ENCODE results near the gene LDHD. TPM values are rescaled to one million over a fixed set of nuclear protein-coding genes. Genes with fewer than 3 reads are reported as not detected.

Gene LDHD
- polyA plus RNA-seq, 3 donors: 3.7 to 6.3 (median 5.4) TPM

DNA sequence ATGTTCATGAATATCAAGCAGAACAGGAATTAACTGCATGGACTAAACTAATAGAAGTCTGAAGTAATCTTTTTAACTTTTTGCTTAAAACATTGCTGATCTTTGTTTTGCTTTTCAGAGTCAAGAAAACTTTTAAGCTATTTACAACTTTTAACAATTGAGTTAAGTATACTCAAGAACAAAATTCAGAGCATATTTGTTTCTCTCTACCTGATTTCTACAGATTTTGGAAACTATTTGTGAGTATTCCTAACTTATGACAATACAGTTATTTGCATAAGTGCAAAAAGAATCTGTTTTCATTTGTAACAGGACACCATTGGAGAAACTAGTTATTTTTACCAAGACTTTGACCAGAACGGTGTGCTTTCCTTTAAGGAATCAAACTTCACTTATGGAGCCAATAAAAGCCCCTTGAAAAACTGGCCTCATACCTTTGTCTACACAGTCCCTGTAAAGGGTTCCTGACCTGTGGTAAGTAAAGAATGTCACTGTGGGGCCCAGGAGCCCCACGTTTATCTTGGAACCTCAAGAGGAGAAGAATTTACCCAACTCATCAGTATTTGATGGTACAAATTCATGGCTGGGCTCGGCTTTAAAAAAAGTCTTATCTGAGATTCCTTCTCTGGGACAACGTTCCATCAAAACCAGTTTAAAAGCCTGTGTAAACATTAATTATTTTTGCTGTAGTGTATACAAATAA lies 11.3 kb upstream of the LDHD start:
- 100% methylated on average over 1 of the region's 4 CpGs for WGBS (ENCODE audit: insufficient coverage)
- peaks cover 6 to 46% (median 26%) of the 10 kb centered on the region in 7 donors for H3K9me3 Mint-ChIP-seq
- no peak overlapping the region for H2AFZ ChIP-seq (ENCODE audit: insufficient read depth, low read depth, low read length, poor library complexity, severe bottlenecking)
- peaks cover 5 to 8% of the 10 kb centered on the region in 2 donors for H3K4me1 ChIP-seq (ENCODE audit: control insufficient read depth in 1 of 2, insufficient read depth in 2 of 2, low read length in 2 of 2)
- no peak overlapping the region for H3K27ac Mint-ChIP-seq
- H3K9ac ChIP-seq (ENCODE audit: insufficient read depth, low read length, poor library complexity, severe bottlenecking): no peak overlapping the region
- H3K4me3 Mint-ChIP-seq: no peak overlapping the region
- peaks cover 13 to 17% of the 10 kb centered on the region in 2 donors for H3K9me3 ChIP-seq (replicated peaks in 1 of 2; ENCODE audit: control insufficient read depth in 1 of 2, insufficient read depth in 1 of 2, low read length in 2 of 2)
- H3K79me2 ChIP-seq (ENCODE audit: insufficient read depth, low read length): no peaks in the 10 kb centered on the region
- intact Hi-C loops (cut with micrococcal nuclease): no loop called here
- peaks cover 0 to 3% of the 10 kb centered on the region in 2 donors for H3K36me3 Mint-ChIP-seq
- H3K27me3 Mint-ChIP-seq (ENCODE audit: low read depth in 3 of 3): peaks cover 10 to 34% (median 13%) of the 10 kb centered on the region in 3 donors
- peaks cover 11% of the 10 kb centered on the region for H3K4me1 Mint-ChIP-seq
- no peaks in the 10 kb centered on the region for H3K27me3 ChIP-seq (ENCODE audit: control insufficient read depth in 2 of 2, insufficient read depth in 2 of 2, low read length in 2 of 2)
- no peak overlapping the region for H3K4me2 ChIP-seq (replicated peaks; ENCODE audit: extremely low read depth, low read length, poor library complexity, severe bottlenecking)
- TF ChIP-seq, protein P1, sequence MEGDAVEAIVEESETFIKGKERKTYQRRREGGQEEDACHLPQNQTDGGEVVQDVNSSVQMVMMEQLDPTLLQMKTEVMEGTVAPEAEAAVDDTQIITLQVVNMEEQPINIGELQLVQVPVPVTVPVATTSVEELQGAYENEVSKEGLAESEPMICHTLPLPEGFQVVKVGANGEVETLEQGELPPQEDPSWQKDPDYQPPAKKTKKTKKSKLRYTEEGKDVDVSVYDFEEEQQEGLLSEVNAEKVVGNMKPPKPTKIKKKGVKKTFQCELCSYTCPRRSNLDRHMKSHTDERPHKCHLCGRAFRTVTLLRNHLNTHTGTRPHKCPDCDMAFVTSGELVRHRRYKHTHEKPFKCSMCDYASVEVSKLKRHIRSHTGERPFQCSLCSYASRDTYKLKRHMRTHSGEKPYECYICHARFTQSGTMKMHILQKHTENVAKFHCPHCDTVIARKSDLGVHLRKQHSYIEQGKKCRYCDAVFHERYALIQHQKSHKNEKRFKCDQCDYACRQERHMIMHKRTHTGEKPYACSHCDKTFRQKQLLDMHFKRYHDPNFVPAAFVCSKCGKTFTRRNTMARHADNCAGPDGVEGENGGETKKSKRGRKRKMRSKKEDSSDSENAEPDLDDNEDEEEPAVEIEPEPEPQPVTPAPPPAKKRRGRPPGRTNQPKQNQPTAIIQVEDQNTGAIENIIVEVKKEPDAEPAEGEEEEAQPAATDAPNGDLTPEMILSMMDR (IDR thresholded peaks at IDR 0.05): no peak
- no peaks in the 10 kb centered on the region for H4K20me1 ChIP-seq (ENCODE audit: insufficient read depth, low read length)
- no peak overlapping the region for H3K4me3 ChIP-seq (replicated peaks in 1 of 3; ENCODE audit: low read depth in 2 of 3, low read length in 3 of 3)
- no peak for DNase-seq
- H3K36me3 ChIP-seq (replicated peaks in 1 of 2; ENCODE audit: control insufficient read depth in 1 of 2, insufficient read depth in 2 of 2, low read length in 2 of 2): no peaks in the 10 kb centered on the region
- H3K27ac ChIP-seq (ENCODE audit: low read depth in 1 of 2, low read length in 2 of 2): no peak overlapping the region

DNA sequence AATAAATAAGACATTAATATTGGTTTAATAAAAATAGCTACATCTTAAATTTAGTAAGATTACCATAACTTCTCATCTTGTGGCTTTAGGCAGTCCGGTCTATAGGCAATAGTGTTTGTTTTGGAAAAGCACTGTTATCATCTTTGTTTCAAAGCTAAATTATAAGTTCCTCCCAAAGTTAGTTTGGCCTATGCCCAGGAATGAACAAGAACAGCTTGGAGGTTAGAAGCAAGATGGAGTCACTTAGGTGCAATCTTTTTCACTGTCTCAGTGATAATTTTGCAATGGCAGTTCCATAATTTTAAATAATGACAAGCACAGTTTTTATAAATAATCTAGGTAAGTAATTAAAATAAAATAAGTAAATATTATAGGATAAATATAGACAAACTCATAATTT lies 6.0 kb upstream of the LDHD start:
- Histone ChIP-seq H3K9me3 (replicated peaks in 1 of 2; ENCODE audit: control insufficient read depth in 1 of 2, insufficient read depth in 1 of 2, low read length in 2 of 2) (peaks cover 26 to 34% of the 10 kb centered on the region in 2 donors), H3K27ac (ENCODE audit: low read depth in 1 of 2, low read length in 2 of 2) (no peak overlapping the region), H3K4me1 (ENCODE audit: control insufficient read depth in 1 of 2, insufficient read depth in 2 of 2, low read length in 2 of 2) (no peaks in the 10 kb centered on the region), H3K4me3 (replicated peaks in 1 of 3; ENCODE audit: low read depth in 2 of 3, low read length in 3 of 3) (no peak overlapping the region), H3K4me2 (replicated peaks; ENCODE audit: extremely low read depth, low read length, poor library complexity, severe bottlenecking) (no peak overlapping the region), H2AFZ (ENCODE audit: insufficient read depth, low read depth, low read length, poor library complexity, severe bottlenecking) (no peak overlapping the region), H3K79me2 (ENCODE audit: insufficient read depth, low read length) (no peaks in the 10 kb centered on the region), H3K27me3 (ENCODE audit: control insufficient read depth in 2 of 2, insufficient read depth in 2 of 2, low read length in 2 of 2) (no peaks in the 10 kb centered on the region), H4K20me1 (ENCODE audit: insufficient read depth, low read length) (no peaks in the 10 kb centered on the region), H3K36me3 (replicated peaks in 1 of 2; ENCODE audit: control insufficient read depth in 1 of 2, insufficient read depth in 2 of 2, low read length in 2 of 2) (no peaks in the 10 kb centered on the region), H3K9ac (ENCODE audit: insufficient read depth, low read length, poor library complexity, severe bottlenecking) (no peak overlapping the region)
- Mint-ChIP-seq H3K4me3 (no peak overlapping the region), H3K27me3 (ENCODE audit: low read depth in 3 of 3) (peaks cover 0 to 6% (median 2%) of the 10 kb centered on the region in 3 donors), H3K27ac (no peak overlapping the region), H3K9me3 (peaks cover 17 to 61% (median 36%) of the 10 kb centered on the region in 7 donors), H3K36me3 (peaks cover 0 to 2% of the 10 kb centered on the region in 2 donors), H3K4me1 (no peaks in the 10 kb centered on the region)
- intact Hi-C loops (cut with micrococcal nuclease): no loop called here
- no CpG with 5 or more reads among the region's 1 CpG for WGBS (ENCODE audit: insufficient coverage)
- DNase-seq: no peak
- TF ChIP-seq, protein P1 (IDR thresholded peaks at IDR 0.05): no peak
